Fibroblast of villous mesenchyme (primary cell): Measurements from ENCODE around the gene ZKSCAN8. TPM values are rescaled to one million over a fixed set of nuclear protein-coding genes. Genes with fewer than 3 reads are reported as not detected.

Source experiments
- total RNA-seq: library from RNA; depleted of rRNA; stranded (reverse); fragments of >200 nt; gene quantifications from 2 replicates; pipeline ENCODE4 v1.2.3, GENCODE V29; 2012

The ZKSCAN8 gene
- total RNA-seq, 1 donor: 20.3 TPM

Other genes starting within 250 kb of the ZKSCAN8 start
- gene OR2B2, start 229.5 kb upstream of the ZKSCAN8 start, total RNA-seq: not detected in 2 replicates
- gene OR2B6, start 184.6 kb upstream of the ZKSCAN8 start, total RNA-seq: not detected in 2 replicates
- 0.32 and 0.86 TPM in 2 replicates for gene ZNF165, start 61.3 kb upstream of the ZKSCAN8 start, total RNA-seq
- 2.2 and 3.2 TPM in 2 replicates for gene ZSCAN16, start 17.3 kb upstream of the ZKSCAN8 start, total RNA-seq
- gene ZSCAN9, start 83.4 kb downstream of the ZKSCAN8 start, total RNA-seq: 11.7 and 13.9 TPM in 2 replicates
- 5.2 and 5.5 TPM in 2 replicates for gene ZKSCAN4, start 110.4 kb downstream of the ZKSCAN8 start, total RNA-seq
- gene NKAPL, start 117.4 kb downstream of the ZKSCAN8 start, total RNA-seq: 0.64 and 1.7 TPM in 2 replicates
- 8.7 and 21.6 TPM in 2 replicates for gene ZSCAN26, start 125.3 kb downstream of the ZKSCAN8 start, total RNA-seq
- 5.6 and 6.8 TPM in 2 replicates for gene PGBD1, start 139.7 kb downstream of the ZKSCAN8 start, total RNA-seq
- 3.5 and 3.9 TPM in 2 replicates for gene ZSCAN31, start 194.3 kb downstream of the ZKSCAN8 start, total RNA-seq
- gene ZKSCAN3, start 208.1 kb downstream of the ZKSCAN8 start, total RNA-seq: 3.2 and 4.7 TPM in 2 replicates